Activated naive CD8-positive, alpha-beta T cell (primary cell): Measurements from ENCODE around the gene SUCLG2.

ENCODE experiments used
- H3K27ac Mint-ChIP-seq: one replicate; pipeline ENCODE4 v1.8.0; 2021; ENCODE audit warnings: mixed read lengths
- H3K27me3 Mint-ChIP-seq: one replicate; pipeline ENCODE4 v1.8.0; 2021; ENCODE audit warnings: mixed read lengths
- H3K36me3 Mint-ChIP-seq: one replicate; pipeline ENCODE4 v1.8.0; 2021; ENCODE audit warnings: mixed read lengths
- H3K4me1 Mint-ChIP-seq: one replicate; pipeline ENCODE4 v1.8.0; 2021; ENCODE audit warnings: low read depth, mixed read lengths
- H3K4me3 Mint-ChIP-seq: one replicate; pipeline ENCODE4 v1.8.0; 2021; ENCODE audit warnings: mild to moderate bottlenecking, mixed read lengths
- H3K9me3 Mint-ChIP-seq: one replicate; pipeline ENCODE4 v1.8.0; 2021; ENCODE audit warnings: low read depth, mixed read lengths

The SUCLG2 gene

DNA sequence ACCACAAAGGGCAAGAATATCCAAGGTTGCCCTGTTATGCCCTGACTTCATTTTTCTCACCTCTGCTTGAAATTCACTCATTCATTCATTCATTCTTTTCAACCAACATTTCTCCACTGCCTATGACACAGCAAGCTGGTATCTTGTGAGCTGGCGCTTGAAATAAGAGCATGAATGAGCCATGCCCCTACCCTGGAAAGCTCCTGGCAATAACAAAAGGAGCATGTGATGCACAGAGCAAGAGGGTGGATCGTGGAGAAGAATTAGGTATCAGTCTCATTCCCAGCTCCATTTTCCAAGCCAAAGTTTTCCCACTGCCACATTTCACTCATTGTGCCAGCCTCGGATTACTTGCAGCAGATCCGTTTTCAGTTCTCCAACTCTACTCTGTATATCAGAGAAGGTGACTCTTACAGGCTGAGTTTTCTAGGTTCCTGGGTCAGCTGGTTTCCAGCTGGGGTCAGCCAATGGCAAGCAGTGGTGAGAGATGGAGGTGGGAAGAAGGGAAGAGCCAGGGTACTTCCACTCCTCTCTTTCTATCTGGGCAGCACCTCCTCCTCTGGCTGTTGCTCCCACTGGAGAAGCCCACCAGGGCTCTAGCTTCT is 144.8 kb downstream of the SUCLG2 start:
- H3K9me3 Mint-ChIP-seq = no peaks in the 10 kb centered on the region
- H3K36me3 Mint-ChIP-seq = peaks cover 26% of the 10 kb centered on the region
- no peak overlapping the region for H3K4me3 Mint-ChIP-seq
- H3K4me1 Mint-ChIP-seq = peaks cover 1% of the 10 kb centered on the region
- no peaks in the 10 kb centered on the region for H3K27me3 Mint-ChIP-seq
- no peak overlapping the region for H3K27ac Mint-ChIP-seq

DNA sequence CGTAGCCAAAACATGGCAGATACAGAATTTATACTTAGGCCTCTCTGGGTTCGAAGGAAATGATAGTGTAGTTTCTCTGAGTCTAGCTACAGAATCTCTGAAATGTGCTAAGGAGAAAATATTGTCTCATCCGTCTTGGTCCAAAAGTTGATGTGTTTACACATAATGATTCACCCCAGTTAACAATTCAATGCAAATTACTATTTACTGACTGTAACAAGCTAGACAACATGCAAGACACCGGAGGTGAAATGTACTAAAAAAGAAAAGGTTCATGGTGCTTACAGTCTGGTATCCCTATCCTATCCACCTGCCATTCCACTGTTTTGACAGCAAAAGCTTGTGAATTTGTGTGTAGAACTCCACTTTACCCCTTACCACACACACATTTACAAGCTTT is 146.8 kb downstream of the SUCLG2 start:
- Mint-ChIP-seq H3K9me3 (no peaks in the 10 kb centered on the region), H3K4me1 (peaks cover 1% of the 10 kb centered on the region), H3K36me3 (peaks cover 25% of the 10 kb centered on the region), H3K27ac (no peak overlapping the region), H3K27me3 (no peaks in the 10 kb centered on the region), H3K4me3 (no peak overlapping the region)

- no peak overlapping the region for H3K4me3 Mint-ChIP-seq
- no peaks in the 10 kb centered on the region for H3K4me1 Mint-ChIP-seq
- H3K9me3 Mint-ChIP-seq = no peaks in the 10 kb centered on the region
- H3K27ac Mint-ChIP-seq = no peak overlapping the region
- H3K36me3 Mint-ChIP-seq = peaks cover 17% of the 10 kb centered on the region
- H3K27me3 Mint-ChIP-seq = no peaks in the 10 kb centered on the region
Observed at GRCh38 chr3:67500709-67501108, 153.7 kb downstream of the SUCLG2 start.

- no peak overlapping the region for H3K4me3 Mint-ChIP-seq
- peaks cover 27% of the 10 kb centered on the region for H3K36me3 Mint-ChIP-seq
- no peaks in the 10 kb centered on the region for H3K27me3 Mint-ChIP-seq
- no peaks in the 10 kb centered on the region for H3K9me3 Mint-ChIP-seq
- no peak overlapping the region for H3K27ac Mint-ChIP-seq
- H3K4me1 Mint-ChIP-seq = no peaks in the 10 kb centered on the region
Observed at GRCh38 chr3:67497746-67498145, 156.7 kb downstream of the SUCLG2 start.

DNA sequence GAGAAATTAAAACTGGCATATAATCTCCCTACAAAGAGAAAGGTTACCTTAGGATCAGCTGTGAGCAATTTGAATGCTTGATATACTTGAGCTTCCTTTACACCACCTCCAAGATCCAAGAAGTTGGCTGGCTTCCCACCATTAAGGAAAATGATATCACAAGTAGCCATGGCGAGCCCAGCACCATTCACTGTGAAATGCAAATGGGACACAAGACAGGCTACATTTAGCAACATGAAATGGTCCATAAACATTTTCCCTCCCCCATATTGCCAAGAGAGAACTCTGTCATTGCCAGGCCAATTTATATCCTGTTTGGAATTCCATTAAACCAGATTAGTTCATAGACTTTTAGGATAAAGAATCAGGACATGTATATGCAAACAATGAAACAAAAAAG is 158.7 kb downstream of the SUCLG2 start:
- Mint-ChIP-seq H3K27ac (no peak overlapping the region), H3K4me3 (no peak overlapping the region), H3K4me1 (peaks cover 3% of the 10 kb centered on the region), H3K36me3 (peaks cover 31% of the 10 kb centered on the region), H3K9me3 (no peaks in the 10 kb centered on the region), H3K27me3 (no peaks in the 10 kb centered on the region)

GRCh38 chr3:67493808-67494207 is 160.6 kb downstream of the SUCLG2 start:
- H3K27me3 Mint-ChIP-seq = no peaks in the 10 kb centered on the region
- H3K4me3 Mint-ChIP-seq = no peak overlapping the region
- no peak overlapping the region for H3K27ac Mint-ChIP-seq
- H3K36me3 Mint-ChIP-seq = peaks cover 35% of the 10 kb centered on the region
- peaks cover 17% of the 10 kb centered on the region for H3K4me1 Mint-ChIP-seq
- no peaks in the 10 kb centered on the region for H3K9me3 Mint-ChIP-seq

GRCh38 chr3:67490658-67491057 is 163.8 kb downstream of the SUCLG2 start:
- no peak overlapping the region for H3K27ac Mint-ChIP-seq
- H3K27me3 Mint-ChIP-seq = no peaks in the 10 kb centered on the region
- H3K4me1 Mint-ChIP-seq = peaks cover 24% of the 10 kb centered on the region
- H3K9me3 Mint-ChIP-seq = no peaks in the 10 kb centered on the region
- peaks cover 29% of the 10 kb centered on the region for H3K36me3 Mint-ChIP-seq
- no peak overlapping the region for H3K4me3 Mint-ChIP-seq

GRCh38 chr3:67489816-67490215 is 164.6 kb downstream of the SUCLG2 start:
- peaks cover 23% of the 10 kb centered on the region for H3K36me3 Mint-ChIP-seq
- no peaks in the 10 kb centered on the region for H3K9me3 Mint-ChIP-seq
- peaks cover 25% of the 10 kb centered on the region for H3K4me1 Mint-ChIP-seq
- no peak overlapping the region for H3K4me3 Mint-ChIP-seq
- peak overlapping the region; percentile 58 for H3K27ac Mint-ChIP-seq
- H3K27me3 Mint-ChIP-seq = no peaks in the 10 kb centered on the region

DNA sequence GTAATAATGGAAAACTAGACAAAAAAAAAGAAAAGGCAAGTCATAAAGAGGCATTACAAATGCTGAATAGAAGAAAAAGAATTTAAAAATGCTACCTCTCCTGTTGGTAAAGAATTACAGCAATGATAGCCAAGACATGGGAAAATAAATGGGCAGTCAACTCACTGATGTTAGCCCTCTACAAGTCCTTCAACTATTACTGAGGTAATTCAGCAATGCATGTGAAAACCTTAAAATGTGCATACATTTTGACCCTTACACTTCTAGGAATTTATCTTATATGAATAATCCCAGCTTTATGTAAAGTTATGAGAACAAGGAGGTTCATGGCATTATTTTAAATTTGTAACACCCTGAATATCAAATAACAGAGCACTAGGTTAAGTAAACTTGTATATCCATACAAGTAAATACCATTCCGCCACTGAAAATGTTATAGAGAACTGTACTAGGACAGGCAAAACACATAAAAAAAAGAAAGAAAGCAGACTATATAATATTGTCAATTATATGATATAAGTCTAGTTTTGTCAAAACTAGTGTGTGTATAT is 166.8 kb downstream of the SUCLG2 start:
- Mint-ChIP-seq H3K9me3 (no peaks in the 10 kb centered on the region), H3K27me3 (no peaks in the 10 kb centered on the region), H3K4me1 (peaks cover 38% of the 10 kb centered on the region), H3K36me3 (peaks cover 24% of the 10 kb centered on the region), H3K27ac (no peak overlapping the region), H3K4me3 (no peak overlapping the region)

DNA sequence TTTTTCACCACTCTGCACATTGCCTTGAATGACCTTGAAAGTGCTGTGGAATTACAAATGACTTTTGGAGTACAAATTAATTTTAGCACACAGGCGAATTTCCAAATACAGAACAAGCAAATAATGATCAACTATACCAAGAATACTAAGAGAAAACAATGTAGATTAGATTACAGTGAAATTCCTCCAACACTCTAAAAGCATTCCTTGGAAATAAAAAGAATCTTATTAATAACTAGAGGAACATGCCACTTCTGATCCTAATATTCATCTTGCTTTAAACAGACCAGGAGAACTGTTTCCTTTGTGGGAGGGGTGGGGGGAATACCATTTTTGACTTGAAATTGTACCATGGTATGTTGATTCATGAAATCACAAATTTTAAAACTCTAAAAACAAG is 167.5 kb downstream of the SUCLG2 start:
- Mint-ChIP-seq H3K9me3 (no peaks in the 10 kb centered on the region), H3K27ac (no peak overlapping the region), H3K27me3 (no peaks in the 10 kb centered on the region), H3K36me3 (peaks cover 21% of the 10 kb centered on the region), H3K4me3 (no peak overlapping the region), H3K4me1 (peaks cover 38% of the 10 kb centered on the region)

DNA sequence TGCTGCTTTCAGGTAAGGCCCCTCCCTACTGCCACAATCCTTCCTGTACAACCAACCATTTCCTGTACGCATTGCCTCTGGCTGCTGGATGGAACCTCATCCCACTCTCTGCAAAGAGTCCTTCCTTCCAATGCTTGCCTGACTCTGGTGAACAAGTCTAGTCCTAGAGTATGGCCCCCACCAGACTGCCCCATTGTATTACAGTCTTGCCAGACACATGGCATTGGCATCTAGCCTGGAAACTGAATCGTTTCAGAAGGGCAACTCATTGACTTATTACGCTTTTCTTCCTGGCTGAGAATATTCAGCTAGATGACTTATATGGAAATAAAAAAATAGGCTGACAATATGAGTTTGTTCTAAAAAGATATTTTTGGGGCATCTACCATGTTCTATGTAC is 170.3 kb downstream of the SUCLG2 start:
- Mint-ChIP-seq H3K9me3 (no peaks in the 10 kb centered on the region), H3K36me3 (peaks cover 31% of the 10 kb centered on the region), H3K4me3 (no peak overlapping the region), H3K4me1 (peaks cover 24% of the 10 kb centered on the region), H3K27me3 (no peaks in the 10 kb centered on the region), H3K27ac (no peak overlapping the region)

DNA sequence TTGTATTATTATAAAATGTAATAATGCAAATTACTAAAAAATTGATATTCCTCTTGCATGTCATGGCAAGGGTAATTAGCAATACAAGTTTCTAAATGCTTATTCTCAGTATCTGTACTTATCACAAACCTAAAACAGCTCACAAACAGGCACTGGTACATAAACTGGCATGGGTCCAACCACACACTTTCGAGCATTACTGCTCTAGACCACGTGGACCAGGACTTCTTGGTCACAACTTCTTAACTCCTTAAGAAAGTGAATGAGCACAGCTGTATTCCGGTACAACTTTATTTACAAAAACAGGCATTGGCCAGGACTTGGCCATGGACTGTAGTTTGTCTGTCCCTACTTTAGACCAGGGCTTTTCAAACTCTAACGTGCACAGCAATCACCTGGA is 173.3 kb downstream of the SUCLG2 start:
- Mint-ChIP-seq H3K27me3 (no peaks in the 10 kb centered on the region), H3K27ac (no peak overlapping the region), H3K4me1 (peaks cover 16% of the 10 kb centered on the region), H3K36me3 (peaks cover 43% of the 10 kb centered on the region), H3K4me3 (no peak overlapping the region), H3K9me3 (no peaks in the 10 kb centered on the region)

- Mint-ChIP-seq H3K27me3 (no peaks in the 10 kb centered on the region), H3K4me1 (peaks cover 2% of the 10 kb centered on the region), H3K4me3 (no peak overlapping the region), H3K36me3 (peaks cover 41% of the 10 kb centered on the region), H3K9me3 (no peaks in the 10 kb centered on the region), H3K27ac (no peak overlapping the region)
Observed at GRCh38 chr3:67478423-67478822, 176.0 kb downstream of the SUCLG2 start.

GRCh38 chr3:67474311-67474710 is 180.1 kb downstream of the SUCLG2 start:
- H3K9me3 Mint-ChIP-seq = no peaks in the 10 kb centered on the region
- peaks cover 4% of the 10 kb centered on the region for H3K4me1 Mint-ChIP-seq
- H3K27ac Mint-ChIP-seq = no peak overlapping the region
- peaks cover 34% of the 10 kb centered on the region for H3K36me3 Mint-ChIP-seq
- H3K27me3 Mint-ChIP-seq = no peaks in the 10 kb centered on the region
- no peak overlapping the region for H3K4me3 Mint-ChIP-seq

DNA sequence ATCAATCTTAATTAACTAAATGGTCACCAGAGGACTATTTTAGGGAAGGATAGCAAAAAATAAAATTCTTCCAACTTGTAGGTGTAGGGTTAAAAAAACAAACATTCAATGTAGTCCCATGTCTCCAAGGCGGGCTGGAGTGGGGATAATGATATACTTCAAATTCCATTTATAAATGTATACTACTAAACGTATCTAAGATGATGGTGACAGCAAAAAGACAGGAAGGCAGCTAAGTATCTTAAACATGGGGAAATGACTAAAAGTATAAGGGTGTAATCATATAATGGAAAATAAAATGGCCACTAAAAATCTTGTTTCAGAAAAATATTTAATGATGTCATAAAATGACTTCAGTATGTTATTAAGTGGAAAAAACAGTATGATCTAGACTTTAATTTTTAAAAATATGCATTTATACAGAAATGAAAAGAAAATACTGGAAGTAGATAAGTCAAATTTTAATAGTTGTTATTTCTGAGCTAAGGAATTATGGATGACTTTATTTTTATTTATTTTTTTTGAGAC is 181.7 kb downstream of the SUCLG2 start:
- peaks cover 29% of the 10 kb centered on the region for H3K36me3 Mint-ChIP-seq
- H3K9me3 Mint-ChIP-seq = no peaks in the 10 kb centered on the region
- no peak overlapping the region for H3K27ac Mint-ChIP-seq
- H3K4me3 Mint-ChIP-seq = no peak overlapping the region
- H3K4me1 Mint-ChIP-seq = peaks cover 4% of the 10 kb centered on the region
- no peaks in the 10 kb centered on the region for H3K27me3 Mint-ChIP-seq

DNA sequence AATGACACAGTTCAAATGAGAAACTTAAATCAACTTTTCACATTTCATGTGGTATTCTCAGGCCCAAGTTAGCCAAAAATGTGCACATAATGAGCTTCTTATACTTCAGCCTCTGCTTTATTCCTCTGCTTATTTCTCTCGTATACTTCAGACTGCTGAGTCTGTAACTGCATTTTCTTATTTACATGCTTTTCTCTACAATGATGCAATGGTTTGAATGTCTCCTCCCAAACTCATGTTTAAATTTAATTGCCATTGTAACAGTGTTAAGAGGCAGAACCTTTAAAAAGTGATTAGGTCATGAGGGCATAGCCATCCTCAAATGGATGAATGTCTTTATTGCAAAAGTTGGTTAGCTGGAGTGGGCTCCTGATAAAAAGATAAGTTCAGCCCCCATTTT is 184.2 kb downstream of the SUCLG2 start:
- Mint-ChIP-seq H3K36me3 (peaks cover 27% of the 10 kb centered on the region), H3K27me3 (no peaks in the 10 kb centered on the region), H3K27ac (no peak overlapping the region), H3K4me3 (no peak overlapping the region), H3K4me1 (peaks cover 5% of the 10 kb centered on the region), H3K9me3 (no peaks in the 10 kb centered on the region)
